Stimulated activated CD4-positive, alpha-beta T cell treated with anti-CD3 and anti-CD28 coated beads, Interleukin-2, amount 100 ng/mL, for 48 hours (primary cell): ENCODE measurements around the gene UGT1A3.

Experiments
- DNase-seq, 2 donors: peaks; one replicate each; pipeline ENCODE4 v3.0.0-alpha.2; 2020

UGT1A3 gene

DNA sequence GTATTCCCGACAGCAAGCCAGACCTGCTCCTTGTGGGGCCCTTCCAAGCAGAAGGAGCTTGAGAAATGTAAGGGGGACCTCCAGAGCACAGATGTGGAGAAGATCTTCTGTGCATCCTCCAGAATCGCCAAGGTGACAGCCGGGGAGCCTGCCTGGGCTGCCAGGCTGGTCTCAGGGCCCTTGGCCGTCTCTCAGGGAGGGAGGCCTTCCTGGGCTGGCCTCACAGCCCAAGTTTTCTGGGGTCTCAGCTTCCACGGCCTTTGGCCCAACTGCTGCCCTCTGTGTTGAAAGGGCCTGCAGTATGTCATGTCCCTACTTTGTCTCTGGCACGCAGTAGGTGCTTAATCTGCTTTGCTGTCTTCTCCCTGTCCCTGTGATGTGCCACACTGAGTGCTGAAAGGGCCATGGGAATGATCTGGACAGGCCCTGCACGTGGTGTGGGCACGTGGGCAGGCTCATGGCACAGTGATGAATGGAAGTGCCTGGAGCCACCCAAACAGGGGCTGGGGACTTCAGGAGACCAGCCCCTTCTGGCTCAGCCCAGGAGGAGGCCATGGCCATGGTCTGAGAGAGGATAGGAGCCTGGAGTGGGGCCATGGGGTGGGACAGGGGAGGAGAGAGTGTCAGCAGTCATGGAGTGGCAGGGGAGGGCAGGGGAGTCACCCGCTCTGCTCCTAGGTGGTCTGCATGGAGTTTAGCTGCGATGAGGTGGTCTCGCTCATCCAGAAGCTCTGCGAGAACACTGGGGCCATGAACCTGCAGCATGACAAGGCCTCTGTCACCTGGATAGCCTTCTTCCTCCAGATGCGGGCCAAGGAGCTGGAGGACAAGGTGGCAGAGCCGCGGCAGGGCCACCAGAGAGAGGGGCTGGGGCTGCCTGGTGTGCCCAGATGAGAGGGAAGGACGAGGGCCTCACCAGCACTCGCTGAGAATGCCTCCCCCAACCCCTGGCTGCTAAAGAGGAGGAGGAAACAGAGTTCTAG is 90.1 kb downstream of the UGT1A3 start:
- DNase-seq = no peak

DNA sequence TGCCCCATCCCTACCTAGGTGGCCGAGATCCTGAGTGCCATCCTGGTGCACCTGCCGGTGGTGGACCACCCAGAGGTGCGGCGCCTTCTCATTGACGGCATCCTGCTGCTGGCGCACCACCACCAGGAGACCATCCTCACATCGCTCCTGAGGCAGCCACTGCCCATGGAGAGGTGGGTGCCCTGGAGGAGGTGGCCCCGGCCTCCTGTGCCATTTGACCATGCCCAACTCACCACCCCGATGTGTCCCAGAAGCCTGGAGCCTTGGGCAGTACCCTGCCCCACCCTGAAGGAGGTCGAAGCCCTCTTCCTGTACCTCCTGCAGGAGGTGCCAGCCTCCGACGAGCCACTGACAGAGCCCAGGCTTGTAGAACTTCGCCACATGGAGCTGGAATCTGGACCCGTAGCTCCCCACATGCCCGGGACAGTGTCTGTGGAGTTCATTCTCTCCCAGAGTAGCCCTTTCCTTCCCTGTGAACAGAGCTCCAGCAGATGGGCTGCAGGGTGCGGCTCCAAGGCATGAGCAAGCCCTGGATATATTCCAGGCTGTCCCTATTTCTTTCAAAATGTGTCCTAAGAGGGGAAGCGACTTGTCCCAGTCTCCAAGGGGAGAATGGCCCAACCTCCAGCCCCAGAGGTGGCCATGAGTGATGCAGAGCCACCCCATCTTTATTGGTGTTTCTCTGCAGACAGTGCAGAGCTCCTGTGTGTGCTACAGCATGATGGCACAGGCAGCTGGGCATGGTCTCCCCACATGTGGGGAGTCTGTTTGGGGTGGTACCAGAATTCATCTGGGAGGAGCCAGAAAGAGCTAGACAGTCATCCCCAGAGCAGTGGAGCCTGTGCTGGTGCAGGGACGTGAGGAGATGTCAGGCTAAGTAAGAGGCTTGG is 91.3 kb downstream of the UGT1A3 start:
- DNase-seq = no peak

DNA sequence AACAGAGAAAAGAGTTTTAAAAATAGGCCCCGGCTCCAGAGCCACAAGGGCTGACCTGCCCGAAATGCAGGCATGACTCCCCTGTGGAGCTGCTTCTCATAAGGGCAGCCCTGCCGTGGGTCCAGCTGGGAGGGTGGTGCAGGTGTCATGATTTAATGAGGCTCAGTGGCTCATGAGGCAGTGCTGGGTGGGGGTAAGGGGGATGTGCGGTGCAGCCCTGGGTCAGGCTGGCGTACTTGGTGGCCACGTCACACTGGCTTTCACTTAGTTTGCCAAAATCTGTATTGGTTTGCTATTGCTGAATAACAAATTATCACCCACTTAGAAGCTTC is 91.9 kb downstream of the UGT1A3 start:
- no peak for DNase-seq

DNA sequence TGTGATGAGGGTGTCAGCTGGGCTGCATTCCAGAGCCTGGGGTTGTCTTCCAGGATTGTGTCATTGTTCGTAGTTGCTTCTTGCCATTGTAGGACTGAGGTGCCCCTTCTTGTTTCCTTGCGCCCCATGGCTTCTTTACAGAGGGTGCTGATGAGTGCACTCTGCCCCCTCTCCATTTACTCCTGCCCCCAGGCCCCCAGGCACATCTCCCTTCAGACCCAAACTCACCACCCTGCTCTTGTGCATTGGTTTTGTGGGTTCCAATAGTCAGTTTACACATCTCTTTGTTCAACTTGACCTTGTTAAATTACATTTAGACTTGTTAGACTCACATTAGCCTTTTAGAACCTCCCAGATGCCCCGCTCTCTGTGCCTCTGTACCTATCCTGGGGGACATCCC is 92.4 kb downstream of the UGT1A3 start:
- DNase-seq = no peak

DNA sequence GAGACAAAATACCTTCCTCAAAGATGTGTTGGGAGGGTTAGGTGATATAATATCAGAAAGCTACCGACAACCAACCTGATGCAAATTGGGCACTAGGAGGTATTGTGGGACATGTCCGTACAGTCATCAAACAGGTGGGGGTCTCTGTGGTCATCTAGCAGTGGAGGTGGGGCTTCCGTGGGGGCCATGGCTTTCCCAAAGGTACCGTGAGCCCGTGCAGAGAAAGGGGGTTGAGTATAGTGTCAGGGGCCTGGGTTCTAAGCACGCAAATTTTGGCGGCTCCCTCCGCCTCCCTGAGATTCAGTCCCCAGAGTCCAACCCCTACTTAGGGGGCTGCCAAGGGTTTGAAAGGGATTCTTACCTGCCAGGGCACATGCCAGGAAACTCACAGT is 92.9 kb downstream of the UGT1A3 start:
- DNase-seq = no peak

DNA sequence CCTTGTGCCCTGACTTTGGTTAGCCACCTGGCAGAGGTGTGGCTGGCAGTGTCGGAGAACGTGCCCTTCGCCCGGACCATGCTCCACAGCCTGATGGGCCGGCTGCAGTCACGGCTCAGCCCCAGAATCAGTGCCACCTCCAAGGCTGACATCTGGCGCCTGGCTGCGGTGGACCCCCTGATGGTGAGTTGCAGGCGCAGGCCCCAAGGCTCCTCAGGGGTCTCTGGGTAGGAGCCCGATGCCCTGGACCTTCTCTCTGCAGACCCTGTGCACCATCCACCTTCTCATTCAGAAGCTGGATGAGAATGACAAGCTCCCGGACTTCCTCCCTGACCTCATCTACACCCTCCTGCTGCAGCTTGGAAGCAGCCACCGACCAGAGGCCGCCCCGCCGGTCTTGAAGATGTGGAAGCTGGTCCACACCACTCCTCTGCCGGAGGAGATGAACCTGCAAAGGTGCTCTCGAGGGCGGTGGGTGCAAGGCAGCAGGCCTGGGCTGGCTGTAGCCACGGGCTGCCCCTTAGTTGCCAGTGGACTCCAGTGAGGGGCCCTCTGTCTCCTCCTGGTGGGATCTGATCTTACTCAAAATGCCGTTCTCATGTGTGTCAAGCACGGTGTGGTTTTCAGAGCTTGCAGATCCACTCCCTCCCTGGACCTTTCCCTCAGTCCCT is 93.4 kb downstream of the UGT1A3 start:
- DNase-seq = no peak
